ENCODE results near the gene DLG5.
A peak's percentile ranks its signal among the peaks of the same experiment; 100 is the strongest.

The DLG5 gene

DNA sequence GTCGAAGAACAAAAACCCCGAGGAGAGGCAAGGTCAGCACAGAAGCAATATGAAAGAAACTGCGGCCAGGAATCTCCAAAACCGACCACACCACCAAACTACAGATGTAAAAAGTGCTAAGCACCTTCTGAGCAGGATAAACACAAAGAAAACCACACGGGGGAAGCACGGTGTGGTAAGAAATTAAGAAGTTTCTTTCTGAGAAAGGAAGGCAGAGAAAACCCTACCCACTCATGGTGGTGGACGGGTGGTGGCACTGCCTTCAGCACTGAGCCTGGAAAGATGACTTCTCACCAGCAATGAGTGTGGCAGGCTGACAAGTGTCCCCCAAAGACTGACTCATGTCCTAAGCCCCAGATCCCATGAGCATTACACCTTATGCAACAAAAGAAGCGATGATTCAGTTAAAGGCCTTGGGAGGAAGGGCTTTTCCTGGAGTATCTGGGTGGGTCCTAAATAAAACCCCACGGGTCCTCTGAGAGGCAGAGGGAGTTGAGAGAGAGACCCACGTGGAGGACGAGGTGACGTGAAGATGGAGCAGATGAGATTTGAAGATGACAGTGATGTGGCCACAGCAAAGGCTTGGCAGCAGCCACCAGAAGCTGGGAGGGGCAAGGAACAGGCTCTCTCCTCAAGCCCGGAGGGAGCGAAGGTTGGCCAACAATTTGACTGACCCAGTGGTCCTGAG is 124.9 kb downstream of the DLG5 start:
- Histone ChIP-seq H3K4me3 (ENCODE audit: low read depth, low read length) (no peak overlapping the region), H3K27me3 (ENCODE audit: control insufficient read depth, insufficient read depth, low read length) (no peaks in the 10 kb centered on the region), H3K36me3 (ENCODE audit: control insufficient read depth, insufficient read depth, low read length) (peaks cover 78% of the 10 kb centered on the region), H3K9me3 (ENCODE audit: control insufficient read depth, insufficient read depth, low read length) (no peaks in the 10 kb centered on the region), H3K27ac (ENCODE audit: low read depth, low read length) (peak overlapping the region; percentile 80), H3K9ac (ENCODE audit: low read depth, low read length) (peak overlapping the region; percentile 10; the same call in 1 of the 2 replicates), H3K4me1 (ENCODE audit: control insufficient read depth, insufficient read depth, low read length) (peaks cover 30% of the 10 kb centered on the region)

DNA sequence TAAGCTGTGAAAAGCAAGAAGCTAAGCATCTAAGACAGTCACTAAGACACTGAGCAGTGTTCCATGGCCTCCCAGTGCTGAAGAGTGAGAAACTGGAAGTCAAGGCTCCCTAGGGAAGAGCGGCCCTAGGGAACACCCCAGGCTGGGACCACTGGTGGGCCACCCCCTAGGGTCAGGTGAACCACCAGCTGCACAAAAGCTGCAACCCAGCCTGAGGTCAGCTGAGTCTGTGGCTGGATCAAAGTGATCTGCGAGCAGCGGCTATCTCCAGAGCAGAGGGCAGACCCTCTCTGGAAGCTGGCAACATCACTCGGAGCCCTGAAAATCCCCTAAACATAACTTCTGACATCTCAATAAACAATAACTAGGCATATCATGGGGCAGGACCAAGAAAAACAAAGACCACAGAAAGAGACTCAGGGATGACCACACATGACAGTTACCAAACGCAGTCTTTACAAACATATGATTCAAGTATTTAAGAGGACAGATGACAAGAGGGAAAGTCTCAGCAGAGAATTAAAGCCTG is 125.8 kb downstream of the DLG5 start:
- Histone ChIP-seq H3K9ac (ENCODE audit: low read depth, low read length) (no peak overlapping the region), H3K4me3 (ENCODE audit: low read depth, low read length) (no peak overlapping the region), H3K9me3 (ENCODE audit: control insufficient read depth, insufficient read depth, low read length) (no peaks in the 10 kb centered on the region)

DNA sequence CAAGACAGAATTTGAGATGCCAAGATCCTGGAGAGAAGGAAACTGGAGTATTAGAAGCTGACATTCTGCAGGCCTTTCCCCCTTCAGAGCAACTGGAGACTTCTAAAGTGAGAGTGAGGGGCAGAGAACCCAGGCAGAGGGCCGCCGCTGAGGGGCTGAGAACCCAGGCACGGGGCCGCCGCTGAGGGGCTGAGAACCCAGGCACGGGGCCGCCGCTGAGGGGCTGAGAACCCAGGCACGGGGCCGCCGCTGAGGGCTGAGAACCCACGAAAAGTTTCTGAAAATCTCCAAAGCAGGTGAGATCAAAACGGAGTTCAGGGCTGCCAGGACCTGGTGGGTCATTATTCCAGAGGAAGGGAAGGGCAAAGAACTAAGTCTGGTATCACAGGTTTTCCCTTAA is 126.2 kb downstream of the DLG5 start:
- H3K27me3 ChIP-seq (ENCODE audit: control insufficient read depth, insufficient read depth, low read length) = no peaks in the 10 kb centered on the region
- no peak overlapping the region for H3K27ac ChIP-seq (ENCODE audit: low read depth, low read length)
- H3K9ac ChIP-seq (ENCODE audit: low read depth, low read length) = no peak overlapping the region
- H3K4me1 ChIP-seq (ENCODE audit: control insufficient read depth, insufficient read depth, low read length) = peaks cover 30% of the 10 kb centered on the region
- no peaks in the 10 kb centered on the region for H3K9me3 ChIP-seq (ENCODE audit: control insufficient read depth, insufficient read depth, low read length)
- H3K36me3 ChIP-seq (ENCODE audit: control insufficient read depth, insufficient read depth, low read length) = peaks cover 78% of the 10 kb centered on the region
- no peak overlapping the region for H3K4me3 ChIP-seq (ENCODE audit: low read depth, low read length)

More for the DNA sequence above, 125.8 kb downstream of the DLG5 start:
- H3K4me1 ChIP-seq (ENCODE audit: control insufficient read depth, insufficient read depth, low read length) = peaks cover 30% of the 10 kb centered on the region
- no peak overlapping the region for H3K27ac ChIP-seq (ENCODE audit: low read depth, low read length)
- peaks cover 78% of the 10 kb centered on the region for H3K36me3 ChIP-seq (ENCODE audit: control insufficient read depth, insufficient read depth, low read length)
- H3K27me3 ChIP-seq (ENCODE audit: control insufficient read depth, insufficient read depth, low read length) = no peaks in the 10 kb centered on the region

DNA sequence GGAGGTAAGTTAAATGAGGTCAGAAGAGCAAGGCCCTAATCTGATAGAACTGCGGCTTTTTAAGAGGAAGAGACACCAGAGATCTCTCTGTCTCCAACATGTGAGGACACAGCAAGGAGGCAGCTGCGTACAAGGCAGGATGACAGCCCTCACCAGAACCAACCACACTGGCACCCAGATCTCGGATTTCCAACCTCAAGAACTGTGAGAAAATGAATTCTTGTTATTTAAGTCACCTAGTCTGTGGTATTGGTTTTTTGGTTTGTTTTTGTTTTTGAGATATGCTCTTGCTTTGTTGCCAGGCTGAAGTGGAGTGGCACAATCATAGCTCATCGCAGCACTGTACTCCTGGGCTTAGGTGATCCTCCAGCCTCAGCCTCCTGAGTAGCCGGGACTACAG is 127.2 kb downstream of the DLG5 start:
- Histone ChIP-seq H3K27me3 (ENCODE audit: control insufficient read depth, insufficient read depth, low read length) (no peaks in the 10 kb centered on the region), H3K9ac (ENCODE audit: low read depth, low read length) (no peak overlapping the region), H3K9me3 (ENCODE audit: control insufficient read depth, insufficient read depth, low read length) (no peaks in the 10 kb centered on the region), H3K27ac (ENCODE audit: low read depth, low read length) (no peak overlapping the region), H3K4me3 (ENCODE audit: low read depth, low read length) (no peak overlapping the region), H3K36me3 (ENCODE audit: control insufficient read depth, insufficient read depth, low read length) (peaks cover 78% of the 10 kb centered on the region), H3K4me1 (ENCODE audit: control insufficient read depth, insufficient read depth, low read length) (peaks cover 30% of the 10 kb centered on the region)

DNA sequence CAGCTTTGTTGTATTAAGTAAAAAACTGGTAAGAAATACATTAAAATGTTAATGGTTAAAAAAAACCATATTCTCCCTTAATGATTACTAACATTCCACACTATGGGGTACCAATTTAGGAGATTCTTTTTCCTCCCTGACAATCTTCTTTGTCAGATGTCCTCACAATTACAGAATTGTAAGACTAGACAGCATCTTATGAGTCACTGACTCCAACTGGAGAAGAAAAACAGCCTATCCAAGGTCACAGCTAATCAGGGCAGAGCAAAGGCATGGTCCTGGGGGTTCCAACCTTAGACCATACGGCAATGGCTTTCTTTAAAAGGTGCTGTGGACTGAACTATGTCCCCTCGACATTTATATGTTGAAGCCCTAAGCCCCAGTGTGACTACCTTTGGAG is 127.6 kb downstream of the DLG5 start:
- peaks cover 30% of the 10 kb centered on the region for H3K4me1 ChIP-seq (ENCODE audit: control insufficient read depth, insufficient read depth, low read length)
- H3K27me3 ChIP-seq (ENCODE audit: control insufficient read depth, insufficient read depth, low read length) = no peaks in the 10 kb centered on the region
- H3K9ac ChIP-seq (ENCODE audit: low read depth, low read length) = no peak overlapping the region
- H3K27ac ChIP-seq (ENCODE audit: low read depth, low read length) = no peak overlapping the region
- no peaks in the 10 kb centered on the region for H3K9me3 ChIP-seq (ENCODE audit: control insufficient read depth, insufficient read depth, low read length)
- H3K4me3 ChIP-seq (ENCODE audit: low read depth, low read length) = no peak overlapping the region
- H3K36me3 ChIP-seq (ENCODE audit: control insufficient read depth, insufficient read depth, low read length) = peaks cover 80% of the 10 kb centered on the region

DNA sequence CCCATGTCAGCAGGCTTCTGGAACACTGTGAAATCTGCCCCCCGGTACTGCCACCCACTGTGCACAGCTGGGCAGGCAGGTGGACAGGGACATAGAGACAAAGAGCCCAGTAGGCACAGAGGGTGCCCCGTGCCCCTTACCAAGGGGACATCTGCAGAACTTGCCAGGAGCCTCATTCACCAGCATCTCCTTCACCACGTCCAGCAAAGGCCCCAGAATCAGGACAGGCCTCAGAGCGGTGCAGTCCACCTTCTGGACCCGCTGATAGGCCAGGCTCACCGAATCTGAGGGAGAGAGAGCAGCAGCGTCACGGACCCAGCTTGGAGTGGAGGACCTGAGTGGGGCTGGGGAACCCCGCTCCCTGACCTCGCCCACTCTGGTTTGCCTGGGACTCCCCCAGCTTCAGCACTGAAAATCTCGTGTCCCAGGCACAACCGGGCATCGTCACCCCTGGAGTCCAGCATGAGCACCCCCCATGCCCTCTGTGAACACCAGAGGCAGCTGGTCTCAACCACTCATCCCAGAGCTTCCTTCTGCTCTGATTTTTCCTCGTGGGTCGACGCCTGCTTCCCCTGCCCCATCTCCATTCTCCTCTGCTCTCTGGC is 130.1 kb downstream of the DLG5 start:
- H3K36me3 ChIP-seq (ENCODE audit: control insufficient read depth, insufficient read depth, low read length) = peaks cover 93% of the 10 kb centered on the region
- H3K27me3 ChIP-seq (ENCODE audit: control insufficient read depth, insufficient read depth, low read length) = no peaks in the 10 kb centered on the region
- peaks cover 9% of the 10 kb centered on the region for H3K4me1 ChIP-seq (ENCODE audit: control insufficient read depth, insufficient read depth, low read length)
- no peak overlapping the region for H3K9ac ChIP-seq (ENCODE audit: low read depth, low read length)
- H3K9me3 ChIP-seq (ENCODE audit: control insufficient read depth, insufficient read depth, low read length) = no peaks in the 10 kb centered on the region
- H3K27ac ChIP-seq (ENCODE audit: low read depth, low read length) = no peak overlapping the region
- H3K4me3 ChIP-seq (ENCODE audit: low read depth, low read length) = no peak overlapping the region

DNA sequence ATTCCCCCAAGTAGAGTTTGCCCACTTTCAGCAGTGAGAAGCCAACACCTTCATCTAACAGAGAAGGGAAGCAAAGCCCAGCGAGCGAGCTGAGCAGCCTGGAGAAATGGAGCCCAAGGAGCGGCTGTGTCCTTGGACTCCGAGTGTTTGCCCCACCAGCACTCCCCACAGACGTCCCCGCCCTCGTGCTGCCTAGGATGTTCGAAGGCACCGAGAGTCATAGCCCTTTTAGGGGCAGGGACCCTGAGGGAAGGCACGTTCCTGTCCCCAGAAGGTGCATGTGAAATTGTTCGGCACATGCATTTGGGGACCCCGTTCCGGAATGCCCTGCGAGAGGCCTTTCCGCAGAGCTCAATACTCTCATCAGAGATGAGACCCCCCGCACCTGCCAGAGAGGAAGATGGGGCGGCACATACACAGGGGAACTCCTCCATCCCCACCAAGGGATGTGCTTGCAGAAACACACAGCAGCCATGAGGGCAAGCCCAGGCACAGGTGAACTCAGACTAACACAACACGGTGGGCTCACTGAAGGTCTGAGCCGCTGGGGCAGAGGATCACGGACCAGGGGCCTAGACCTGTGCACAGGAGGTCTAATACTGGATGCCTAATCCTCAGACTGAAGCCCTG is 131.0 kb downstream of the DLG5 start:
- no peaks in the 10 kb centered on the region for H3K27me3 ChIP-seq (ENCODE audit: control insufficient read depth, insufficient read depth, low read length)
- no peaks in the 10 kb centered on the region for H3K9me3 ChIP-seq (ENCODE audit: control insufficient read depth, insufficient read depth, low read length)
- no peaks in the 10 kb centered on the region for H3K4me1 ChIP-seq (ENCODE audit: control insufficient read depth, insufficient read depth, low read length)
- H3K4me3 ChIP-seq (ENCODE audit: low read depth, low read length) = no peak overlapping the region
- H3K27ac ChIP-seq (ENCODE audit: low read depth, low read length) = no peak overlapping the region
- peaks cover 90% of the 10 kb centered on the region for H3K36me3 ChIP-seq (ENCODE audit: control insufficient read depth, insufficient read depth, low read length)
- no peak overlapping the region for H3K9ac ChIP-seq (ENCODE audit: low read depth, low read length)

DNA sequence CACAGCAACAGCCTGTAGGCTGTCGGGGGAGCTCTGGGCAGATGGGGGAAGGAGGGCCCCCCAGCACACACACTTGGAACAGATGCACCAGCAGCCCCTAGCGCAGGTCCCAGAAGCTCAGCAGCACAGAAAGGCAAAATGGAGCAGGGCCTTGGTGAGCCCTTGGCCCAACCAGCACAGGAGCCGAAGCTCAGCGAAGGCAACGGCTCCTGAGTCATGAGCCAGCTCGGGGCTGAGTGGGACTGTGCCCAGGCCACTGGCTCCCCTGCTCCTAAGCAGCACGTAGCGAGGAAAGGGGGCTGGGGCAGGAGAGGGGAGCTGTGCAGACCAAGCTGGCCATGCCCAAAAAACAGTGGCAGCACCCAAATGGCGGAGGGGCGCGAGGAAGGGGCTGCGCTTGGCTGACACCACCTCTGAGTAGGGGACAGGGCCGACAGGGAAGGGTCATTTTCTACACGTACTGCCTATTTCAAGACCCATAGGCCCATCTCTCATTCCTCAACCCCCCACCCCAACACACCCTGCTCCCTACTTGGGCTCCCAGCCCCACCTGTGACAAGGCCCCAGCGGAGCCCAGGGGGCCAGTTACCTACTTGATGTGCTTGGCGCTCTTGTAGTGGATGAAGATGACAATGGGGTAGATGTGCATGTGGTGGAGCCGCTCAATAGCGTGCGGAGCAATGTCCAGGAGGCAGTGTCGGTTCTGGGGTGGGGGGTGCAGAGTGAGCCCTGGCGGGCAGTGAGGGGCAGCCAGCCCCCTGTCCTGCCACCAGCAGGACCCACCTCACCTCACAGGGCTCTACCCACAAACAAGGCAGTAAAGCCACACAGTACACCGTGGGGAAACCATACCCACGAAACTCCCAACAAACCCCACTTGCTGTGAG is 132.1 kb downstream of the DLG5 start:
- H3K36me3 ChIP-seq (ENCODE audit: control insufficient read depth, insufficient read depth, low read length) = peaks cover 84% of the 10 kb centered on the region
- no peaks in the 10 kb centered on the region for H3K9me3 ChIP-seq (ENCODE audit: control insufficient read depth, insufficient read depth, low read length)

DNA sequence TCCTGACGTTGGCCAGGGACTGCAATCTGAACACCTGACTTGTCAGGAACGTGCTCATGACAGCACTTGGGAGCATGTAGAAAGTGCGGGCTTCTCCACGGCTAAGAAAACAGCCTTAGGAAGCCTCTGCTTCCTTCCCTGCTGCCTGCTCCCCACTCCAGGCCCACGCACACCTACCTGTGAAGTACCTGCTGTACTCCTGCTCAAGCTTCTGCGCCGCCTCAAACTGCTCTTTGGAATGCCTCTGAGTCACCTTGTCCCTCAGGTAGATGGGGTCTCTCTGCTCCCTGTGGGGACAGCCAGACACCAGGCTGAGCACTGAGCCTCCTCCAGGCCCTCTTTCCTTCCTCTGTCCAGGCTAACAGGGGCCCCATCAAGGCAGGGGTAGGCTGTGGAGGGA is 132.7 kb downstream of the DLG5 start:
- no peaks in the 10 kb centered on the region for H3K9me3 ChIP-seq (ENCODE audit: control insufficient read depth, insufficient read depth, low read length)
- H3K36me3 ChIP-seq (ENCODE audit: control insufficient read depth, insufficient read depth, low read length) = peaks cover 78% of the 10 kb centered on the region
- no peaks in the 10 kb centered on the region for H3K4me1 ChIP-seq (ENCODE audit: control insufficient read depth, insufficient read depth, low read length)
- H3K27ac ChIP-seq (ENCODE audit: low read depth, low read length) = no peak overlapping the region
- no peak overlapping the region for H3K4me3 ChIP-seq (ENCODE audit: low read depth, low read length)
- H3K27me3 ChIP-seq (ENCODE audit: control insufficient read depth, insufficient read depth, low read length) = no peaks in the 10 kb centered on the region
- H3K9ac ChIP-seq (ENCODE audit: low read depth, low read length) = no peak overlapping the region

More for the DNA sequence above, 132.1 kb downstream of the DLG5 start:
- H3K4me1 ChIP-seq (ENCODE audit: control insufficient read depth, insufficient read depth, low read length) = no peaks in the 10 kb centered on the region
- H3K27ac ChIP-seq (ENCODE audit: low read depth, low read length) = no peak overlapping the region
- H3K9ac ChIP-seq (ENCODE audit: low read depth, low read length) = no peak overlapping the region
- H3K27me3 ChIP-seq (ENCODE audit: control insufficient read depth, insufficient read depth, low read length) = no peaks in the 10 kb centered on the region
- H3K4me3 ChIP-seq (ENCODE audit: low read depth, low read length) = no peak overlapping the region

DNA sequence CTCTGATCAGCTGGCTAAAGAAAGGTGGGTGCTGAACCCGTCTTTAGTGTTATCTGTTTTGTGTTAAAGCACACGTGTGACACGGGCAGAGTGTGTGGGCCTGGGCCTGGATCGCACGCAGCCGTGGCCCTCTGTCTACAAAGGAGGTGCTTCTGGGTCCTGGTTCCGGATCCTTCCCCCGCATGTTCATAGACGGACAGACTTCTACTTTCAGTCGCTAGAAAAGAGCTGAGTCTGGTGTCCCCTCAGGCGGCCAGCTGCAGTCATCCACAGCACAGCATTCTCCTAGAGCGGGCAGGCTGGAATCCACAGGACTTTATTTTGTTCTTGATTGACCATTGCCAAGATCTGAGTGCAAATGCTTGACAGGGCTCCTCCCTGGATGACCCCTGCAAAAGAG is 134.4 kb downstream of the DLG5 start:
- peaks cover 70% of the 10 kb centered on the region for H3K36me3 ChIP-seq (ENCODE audit: control insufficient read depth, insufficient read depth, low read length)

More for the DNA sequence above, 134.4 kb downstream of the DLG5 start:
- H3K27ac ChIP-seq (ENCODE audit: low read depth, low read length) = no peak overlapping the region
- no peak overlapping the region for H3K9ac ChIP-seq (ENCODE audit: low read depth, low read length)
- H3K9me3 ChIP-seq (ENCODE audit: control insufficient read depth, insufficient read depth, low read length) = no peaks in the 10 kb centered on the region
- H3K4me3 ChIP-seq (ENCODE audit: low read depth, low read length) = no peak overlapping the region
- no peaks in the 10 kb centered on the region for H3K4me1 ChIP-seq (ENCODE audit: control insufficient read depth, insufficient read depth, low read length)
- H3K27me3 ChIP-seq (ENCODE audit: control insufficient read depth, insufficient read depth, low read length) = no peaks in the 10 kb centered on the region
